ENCODE data around the gene SDE2. TPM values are rescaled to one million over a fixed set of nuclear protein-coding genes. Genes with fewer than 3 reads are reported as not detected.

SDE2 gene
- polyA plus RNA-seq, 1 donor from 2014 or later: 18.6 TPM

GRCh38 chr1:226021401-226021800 lies 22.3 kb upstream of the SDE2 start:
- no peak for TF ChIP-seq EZH2 (IDR thresholded peaks at IDR 0.05; ENCODE audit: borderline replicate concordance, insufficient read depth, low read length, poor library complexity, severe bottlenecking)
- no peak for TF ChIP-seq RAD21 (conservative IDR thresholded peaks at IDR 0.05)
- no peak for TF ChIP-seq SMC3 (conservative IDR thresholded peaks at IDR 0.05; ENCODE audit: poor library complexity)
- Histone ChIP-seq H3K9me3 (ENCODE audit: low read length) (no peaks in the 10 kb centered on the region), H3K4me2 (ENCODE audit: low read length) (no peak overlapping the region), H2AFZ (ENCODE audit: low read depth, low read length) (no peak overlapping the region), H3K4me3 (ENCODE audit: low read length) (no peak overlapping the region), H4K20me1 (ENCODE audit: insufficient read depth) (no peaks in the 10 kb centered on the region), H3K27ac (ENCODE audit: low read length) (no peak overlapping the region), H3K36me3 (ENCODE audit: insufficient read depth, low read length) (no peaks in the 10 kb centered on the region), H3K79me2 (replicated peaks; ENCODE audit: insufficient read depth, low read length) (no peaks in the 10 kb centered on the region), H3K9ac (ENCODE audit: low read length) (no peak overlapping the region), H3F3A (ENCODE audit: insufficient read depth, low read length, poor library complexity, severe bottlenecking) (no peaks in the 10 kb centered on the region), H3K27me3 (ENCODE audit: insufficient read depth, low read depth, low read length) (no peaks in the 10 kb centered on the region), H3K9me2 (ENCODE audit: insufficient read depth, low read length) (no peaks in the 10 kb centered on the region)

GRCh38 chr1:226019572-226019971 lies 20.4 kb upstream of the SDE2 start:
- H3K4me3 ChIP-seq (ENCODE audit: low read length): no peak overlapping the region
- H3K36me3 ChIP-seq (ENCODE audit: insufficient read depth, low read length): no peaks in the 10 kb centered on the region
- no peaks in the 10 kb centered on the region for H3F3A ChIP-seq (ENCODE audit: insufficient read depth, low read length, poor library complexity, severe bottlenecking)
- no peaks in the 10 kb centered on the region for H3K9me2 ChIP-seq (ENCODE audit: insufficient read depth, low read length)
- H2AFZ ChIP-seq (ENCODE audit: low read depth, low read length): no peak overlapping the region
- H3K27ac ChIP-seq (ENCODE audit: low read length): no peak overlapping the region
- no peak overlapping the region for H3K4me2 ChIP-seq (ENCODE audit: low read length)
- H3K9me3 ChIP-seq (ENCODE audit: low read length): no peaks in the 10 kb centered on the region
- no peaks in the 10 kb centered on the region for H3K79me2 ChIP-seq (replicated peaks; ENCODE audit: insufficient read depth, low read length)
- TF ChIP-seq RAD21 (conservative IDR thresholded peaks at IDR 0.05) (no peak), EP300 (conservative IDR thresholded peaks at IDR 0.05; ENCODE audit: poor library complexity, severe bottlenecking) (no peak), CTCF (IDR thresholded peaks at IDR 0.05; ENCODE audit: poor library complexity, severe bottlenecking) (no peak), TAF1 (IDR thresholded peaks at IDR 0.05; ENCODE audit: low read depth) (no peak), MXI1 (conservative IDR thresholded peaks at IDR 0.05; ENCODE audit: poor library complexity, severe bottlenecking) (no peak), SMC3 (conservative IDR thresholded peaks at IDR 0.05; ENCODE audit: poor library complexity) (no peak), EZH2 (IDR thresholded peaks at IDR 0.05; ENCODE audit: borderline replicate concordance, insufficient read depth, low read length, poor library complexity, severe bottlenecking) (no peak), REST (IDR thresholded peaks at IDR 0.05; ENCODE audit: borderline replicate concordance) (no peak), POLR2AphosphoS5 (IDR thresholded peaks at IDR 0.05) (no peak)
- no peak overlapping the region for H3K9ac ChIP-seq (ENCODE audit: low read length)
- H3K27me3 ChIP-seq (ENCODE audit: insufficient read depth, low read depth, low read length): no peaks in the 10 kb centered on the region
- H4K20me1 ChIP-seq (ENCODE audit: insufficient read depth): no peaks in the 10 kb centered on the region

GRCh38 chr1:226017070-226017469 lies 17.9 kb upstream of the SDE2 start:
- no peak overlapping the region for H3K4me2 ChIP-seq (ENCODE audit: low read length)
- no peaks in the 10 kb centered on the region for H4K20me1 ChIP-seq (ENCODE audit: insufficient read depth)
- H3K79me2 ChIP-seq (replicated peaks; ENCODE audit: insufficient read depth, low read length): no peaks in the 10 kb centered on the region
- H3K36me3 ChIP-seq (ENCODE audit: insufficient read depth, low read length): no peaks in the 10 kb centered on the region
- H3K9me2 ChIP-seq (ENCODE audit: insufficient read depth, low read length): no peaks in the 10 kb centered on the region
- H3K9me3 ChIP-seq (ENCODE audit: low read length): no peaks in the 10 kb centered on the region
- no peak for TF ChIP-seq SMC3 (conservative IDR thresholded peaks at IDR 0.05; ENCODE audit: poor library complexity)
- no peak for TF ChIP-seq REST (IDR thresholded peaks at IDR 0.05; ENCODE audit: borderline replicate concordance)
- TF ChIP-seq EP300 (conservative IDR thresholded peaks at IDR 0.05; ENCODE audit: poor library complexity, severe bottlenecking): no peak
- no peak for TF ChIP-seq EZH2 (IDR thresholded peaks at IDR 0.05; ENCODE audit: borderline replicate concordance, insufficient read depth, low read length, poor library complexity, severe bottlenecking)
- no peak for TF ChIP-seq POLR2AphosphoS5 (IDR thresholded peaks at IDR 0.05)
- TF ChIP-seq CTCF (IDR thresholded peaks at IDR 0.05; ENCODE audit: poor library complexity, severe bottlenecking): no peak
- H3K27me3 ChIP-seq (ENCODE audit: insufficient read depth, low read depth, low read length): no peaks in the 10 kb centered on the region
- H2AFZ ChIP-seq (ENCODE audit: low read depth, low read length): no peak overlapping the region
- H3K9ac ChIP-seq (ENCODE audit: low read length): no peak overlapping the region
- H3F3A ChIP-seq (ENCODE audit: insufficient read depth, low read length, poor library complexity, severe bottlenecking): no peaks in the 10 kb centered on the region
- H3K27ac ChIP-seq (ENCODE audit: low read length): no peak overlapping the region
- H3K4me3 ChIP-seq (ENCODE audit: low read length): no peak overlapping the region
